ENCODE data around the gene TBX10.

- TF ChIP-seq CTCF (IDR thresholded peaks at IDR 0.05) (no peak), POLR2A (IDR thresholded peaks at IDR 0.05) (no peak)
Measured at GRCh38 chr11:67628710-67629385, 10.7 kb downstream of the TBX10 start.

Measured in tibial nerve (tissue), 3 donors.